ENCODE data around the gene PFKFB3. TPM values are rescaled to one million over a fixed set of nuclear protein-coding genes. Genes with fewer than 3 reads are reported as not detected.

PFKFB3 gene
- total and polyA plus RNA-seq, 2 of the 13 experiments (the other 11 are each of a cell fraction or from before 2014, with no cell fraction given) = 1.2 to 13.3 TPM

DNA sequence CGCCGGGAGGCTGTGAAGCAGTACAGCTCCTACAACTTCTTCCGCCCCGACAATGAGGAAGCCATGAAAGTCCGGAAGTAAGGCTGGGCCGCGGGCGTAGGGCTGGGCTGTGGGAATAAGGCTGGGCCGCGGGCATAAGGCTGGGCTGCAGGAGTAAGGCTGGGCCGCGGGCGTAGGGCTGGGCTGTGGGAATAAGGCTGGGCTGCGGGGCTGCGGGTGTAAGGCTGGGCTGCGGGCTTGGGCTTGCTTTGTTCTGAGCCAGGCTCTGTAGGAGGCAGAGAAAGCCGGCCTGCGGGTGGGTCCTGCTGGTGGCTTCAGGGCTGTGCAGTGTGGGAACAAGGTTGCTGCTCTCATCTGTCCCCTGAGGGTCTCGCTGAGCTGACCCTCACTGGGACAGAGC is 12.5 kb downstream of the PFKFB3 start (continued):
- TF ChIP-seq, protein P1, sequence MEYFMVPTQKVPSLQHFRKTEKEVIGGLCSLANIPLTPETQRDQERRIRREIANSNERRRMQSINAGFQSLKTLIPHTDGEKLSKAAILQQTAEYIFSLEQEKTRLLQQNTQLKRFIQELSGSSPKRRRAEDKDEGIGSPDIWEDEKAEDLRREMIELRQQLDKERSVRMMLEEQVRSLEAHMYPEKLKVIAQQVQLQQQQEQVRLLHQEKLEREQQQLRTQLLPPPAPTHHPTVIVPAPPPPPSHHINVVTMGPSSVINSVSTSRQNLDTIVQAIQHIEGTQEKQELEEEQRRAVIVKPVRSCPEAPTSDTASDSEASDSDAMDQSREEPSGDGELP (IDR thresholded peaks at IDR 0.05; ENCODE audit: borderline replicate concordance, low read depth) = no peak
- no peak for TF ChIP-seq NFYB (CRISPR knock-in tag; IDR thresholded peaks at IDR 0.05)
- TF ChIP-seq, protein P2, sequence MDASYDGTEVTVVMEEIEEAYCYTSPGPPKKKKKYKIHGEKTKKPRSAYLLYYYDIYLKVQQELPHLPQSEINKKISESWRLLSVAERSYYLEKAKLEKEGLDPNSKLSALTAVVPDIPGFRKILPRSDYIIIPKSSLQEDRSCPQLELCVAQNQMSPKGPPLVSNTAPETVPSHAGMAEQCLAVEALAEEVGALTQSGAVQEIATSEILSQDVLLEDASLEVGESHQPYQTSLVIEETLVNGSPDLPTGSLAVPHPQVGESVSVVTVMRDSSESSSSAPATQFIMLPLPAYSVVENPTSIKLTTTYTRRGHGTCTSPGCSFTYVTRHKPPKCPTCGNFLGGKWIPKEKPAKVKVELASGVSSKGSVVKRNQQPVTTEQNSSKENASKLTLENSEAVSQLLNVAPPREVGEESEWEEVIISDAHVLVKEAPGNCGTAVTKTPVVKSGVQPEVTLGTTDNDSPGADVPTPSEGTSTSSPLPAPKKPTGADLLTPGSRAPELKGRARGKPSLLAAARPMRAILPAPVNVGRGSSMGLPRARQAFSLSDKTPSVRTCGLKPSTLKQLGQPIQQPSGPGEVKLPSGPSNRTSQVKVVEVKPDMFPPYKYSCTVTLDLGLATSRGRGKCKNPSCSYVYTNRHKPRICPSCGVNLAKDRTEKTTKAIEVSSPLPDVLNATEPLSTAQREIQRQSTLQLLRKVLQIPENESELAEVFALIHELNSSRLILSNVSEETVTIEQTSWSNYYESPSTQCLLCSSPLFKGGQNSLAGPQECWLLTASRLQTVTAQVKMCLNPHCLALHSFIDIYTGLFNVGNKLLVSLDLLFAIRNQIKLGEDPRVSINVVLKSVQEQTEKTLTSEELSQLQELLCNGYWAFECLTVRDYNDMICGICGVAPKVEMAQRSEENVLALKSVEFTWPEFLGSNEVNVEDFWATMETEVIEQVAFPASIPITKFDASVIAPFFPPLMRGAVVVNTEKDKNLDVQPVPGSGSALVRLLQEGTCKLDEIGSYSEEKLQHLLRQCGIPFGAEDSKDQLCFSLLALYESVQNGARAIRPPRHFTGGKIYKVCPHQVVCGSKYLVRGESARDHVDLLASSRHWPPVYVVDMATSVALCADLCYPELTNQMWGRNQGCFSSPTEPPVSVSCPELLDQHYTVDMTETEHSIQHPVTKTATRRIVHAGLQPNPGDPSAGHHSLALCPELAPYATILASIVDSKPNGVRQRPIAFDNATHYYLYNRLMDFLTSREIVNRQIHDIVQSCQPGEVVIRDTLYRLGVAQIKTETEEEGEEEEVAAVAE (CRISPR knock-in tag; IDR thresholded peaks at IDR 0.05; ENCODE audit: borderline replicate concordance) = no peak

DNA sequence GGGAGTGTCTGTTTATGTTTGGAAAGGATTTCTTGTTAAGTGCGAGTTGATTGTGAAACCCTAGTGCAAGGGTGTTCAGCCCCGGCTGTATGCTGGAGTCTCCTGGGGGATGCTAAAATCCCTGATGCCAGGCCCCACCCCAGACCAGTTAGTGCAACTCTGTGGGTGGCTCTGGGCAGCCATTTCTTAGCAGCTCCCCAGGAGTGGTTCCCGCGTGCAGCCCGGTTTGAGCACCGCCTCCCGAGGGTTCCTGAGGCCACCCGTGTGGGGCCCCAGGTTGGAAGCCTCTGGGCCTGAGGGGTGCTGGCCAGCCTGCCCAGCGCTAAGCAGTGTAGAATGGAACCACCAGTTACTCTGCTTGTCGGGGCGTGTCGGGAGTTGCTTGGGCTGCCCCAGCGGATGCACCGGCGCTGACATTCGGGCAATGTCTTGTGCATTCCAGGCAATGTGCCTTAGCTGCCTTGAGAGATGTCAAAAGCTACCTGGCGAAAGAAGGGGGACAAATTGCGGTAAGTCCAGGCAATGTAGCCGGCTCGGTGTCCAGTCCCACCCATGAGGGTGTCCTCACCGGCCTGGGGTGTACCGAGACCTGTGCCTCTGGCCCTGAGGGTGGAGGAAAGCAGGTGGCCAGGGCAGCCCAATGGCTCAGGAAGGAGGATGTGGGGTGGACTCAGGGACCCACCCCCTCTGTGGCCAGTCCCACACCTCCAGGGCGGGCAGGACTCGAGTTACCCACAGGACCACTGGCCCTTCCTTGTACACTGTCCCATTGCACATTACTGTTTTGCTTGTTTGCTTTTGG is 13.2 kb downstream of the PFKFB3 start:
- intact Hi-C loops (cut with micrococcal nuclease; ENCODE audit: unreplicated experiment) = no loop called here
- DNase-seq (ENCODE audit: low spot score) = no peak
- H3K27me3 ChIP-seq (ENCODE audit: control insufficient read depth in 1 of 2, insufficient read depth in 2 of 2, low read length in 2 of 2) = no peaks in the 10 kb centered on the region
- H3K27ac ChIP-seq (ENCODE audit: extremely low read length, insufficient read depth, low read length) = no peak overlapping the region
- ChIA-PET CTCF (ENCODE audit: low intra/inter-chr PET ratio, low total read pairs) (no interaction called here), POLR2A (no interaction called here)
- H3K4me3 ChIP-seq (replicated peaks in 1 of 3; ENCODE audit: insufficient read depth in 1 of 3, low read depth in 2 of 3, low read length in 3 of 3) = no peak overlapping the region
- FAIRE-seq = no peak
- 96% methylated on average over 16 of the region's 24 CpGs for WGBS (ENCODE audit: low lambda C conversion rate)
- in situ Hi-C loops (cut with HindIII; ENCODE audit: extremely low pct_ligation_motif_present, low pct_unique_long_range_greater_than_20kb) = no loop called here
- no peak overlapping the region for H3K4me2 ChIP-seq (ENCODE audit: low read depth, low read length)
- H3K4me1 ChIP-seq (ENCODE audit: insufficient read depth, low read length) = no peaks in the 10 kb centered on the region
- no peak overlapping the region for H2AFZ ChIP-seq (ENCODE audit: low read length)
- TF ChIP-seq SP5 (CRISPR knock-in tag; IDR thresholded peaks at IDR 0.05; ENCODE audit: borderline replicate concordance, low read depth) (no peak), ZNF660 (CRISPR knock-in tag; IDR thresholded peaks at IDR 0.05; ENCODE audit: borderline replicate concordance, low read depth) (no peak), SIN3B (IDR thresholded peaks at IDR 0.05; ENCODE audit: low read length) (no peak), TARDBP (CRISPR knock-in tag; IDR thresholded peaks at IDR 0.05) (no peak), ZFP36L1 (CRISPR knock-in tag; IDR thresholded peaks at IDR 0.05) (no peak)
- TF ChIP-seq, protein P3, sequence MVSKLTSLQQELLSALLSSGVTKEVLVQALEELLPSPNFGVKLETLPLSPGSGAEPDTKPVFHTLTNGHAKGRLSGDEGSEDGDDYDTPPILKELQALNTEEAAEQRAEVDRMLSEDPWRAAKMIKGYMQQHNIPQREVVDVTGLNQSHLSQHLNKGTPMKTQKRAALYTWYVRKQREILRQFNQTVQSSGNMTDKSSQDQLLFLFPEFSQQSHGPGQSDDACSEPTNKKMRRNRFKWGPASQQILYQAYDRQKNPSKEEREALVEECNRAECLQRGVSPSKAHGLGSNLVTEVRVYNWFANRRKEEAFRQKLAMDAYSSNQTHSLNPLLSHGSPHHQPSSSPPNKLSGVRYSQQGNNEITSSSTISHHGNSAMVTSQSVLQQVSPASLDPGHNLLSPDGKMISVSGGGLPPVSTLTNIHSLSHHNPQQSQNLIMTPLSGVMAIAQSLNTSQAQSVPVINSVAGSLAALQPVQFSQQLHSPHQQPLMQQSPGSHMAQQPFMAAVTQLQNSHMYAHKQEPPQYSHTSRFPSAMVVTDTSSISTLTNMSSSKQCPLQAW (CRISPR knock-in tag; IDR thresholded peaks at IDR 0.05) = no peak
- TF ChIP-seq, protein P4, sequence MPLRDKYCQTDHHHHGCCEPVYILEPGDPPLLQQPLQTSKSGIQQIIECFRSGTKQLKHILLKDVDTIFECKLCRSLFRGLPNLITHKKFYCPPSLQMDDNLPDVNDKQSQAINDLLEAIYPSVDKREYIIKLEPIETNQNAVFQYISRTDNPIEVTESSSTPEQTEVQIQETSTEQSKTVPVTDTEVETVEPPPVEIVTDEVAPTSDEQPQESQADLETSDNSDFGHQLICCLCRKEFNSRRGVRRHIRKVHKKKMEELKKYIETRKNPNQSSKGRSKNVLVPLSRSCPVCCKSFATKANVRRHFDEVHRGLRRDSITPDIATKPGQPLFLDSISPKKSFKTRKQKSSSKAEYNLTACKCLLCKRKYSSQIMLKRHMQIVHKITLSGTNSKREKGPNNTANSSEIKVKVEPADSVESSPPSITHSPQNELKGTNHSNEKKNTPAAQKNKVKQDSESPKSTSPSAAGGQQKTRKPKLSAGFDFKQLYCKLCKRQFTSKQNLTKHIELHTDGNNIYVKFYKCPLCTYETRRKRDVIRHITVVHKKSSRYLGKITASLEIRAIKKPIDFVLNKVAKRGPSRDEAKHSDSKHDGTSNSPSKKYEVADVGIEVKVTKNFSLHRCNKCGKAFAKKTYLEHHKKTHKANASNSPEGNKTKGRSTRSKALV (CRISPR knock-in tag; IDR thresholded peaks at IDR 0.05) = no peak
- BruUV-seq (replicated peaks) = no TSS peak
- H3K79me2 ChIP-seq (ENCODE audit: insufficient read depth, low read length) = peaks cover 4% of the 10 kb centered on the region
- H3K9ac ChIP-seq (ENCODE audit: insufficient read depth, low read depth, low read length) = no peak overlapping the region
- peaks cover 5% of the 10 kb centered on the region; the same call in 1 of the 2 replicates for H4K20me1 ChIP-seq (ENCODE audit: insufficient read depth, low read length)
- ATAC-seq = no peak
- no peaks in the 10 kb centered on the region for H3K9me3 ChIP-seq (ENCODE audit: low read length)
- peaks cover 32 to 54% of the 10 kb centered on the region in 2 experiments for H3K36me3 ChIP-seq (replicated peaks in 1 of 2; ENCODE audit: control insufficient read depth in 1 of 2, insufficient read depth in 2 of 2, low read length in 2 of 2)
